HEK293T (cell line): ENCODE data around the gene KRT83.

Experiments used
- ARNT ChIP-seq: fragments of 450-650 bp; IDR thresholded peaks from 2 replicates; pipeline ENCODE4 v1.6.1; 2017; ENCODE audit warnings: mild to moderate bottlenecking
- BHLHE40 ChIP-seq: fragments of 450-650 bp; IDR thresholded peaks from 2 replicates; pipeline ENCODE4 v1.6.1; 2016; ENCODE audit warnings: mild to moderate bottlenecking, moderate library complexity, borderline replicate concordance
- CTBP1 ChIP-seq: fragments of 450-650 bp; IDR thresholded peaks from 2 replicates; pipeline ENCODE4 v1.6.1; 2016; ENCODE audit warnings: borderline replicate concordance
- ELF4 ChIP-seq: fragments of 450-650 bp; IDR thresholded peaks from 2 replicates; pipeline ENCODE4 v1.6.1; 2017; ENCODE audit warnings: antibody characterized with exemption
- FOXA1 ChIP-seq: fragments of 450-650 bp; IDR thresholded peaks from 2 replicates; pipeline ENCODE4 v1.6.1; 2016; ENCODE audit warnings: mild to moderate bottlenecking
- FOXK2 ChIP-seq: fragments of 450-650 bp; IDR thresholded peaks from 2 replicates; pipeline ENCODE4 v1.6.1; 2016; ENCODE audit warnings: mild to moderate bottlenecking
- FOXM1 ChIP-seq: fragments of 450-650 bp; IDR thresholded peaks from 2 replicates; pipeline ENCODE4 v1.6.1; 2017; ENCODE audit warnings: mild to moderate bottlenecking, borderline replicate concordance
- HDGF ChIP-seq: fragments of 450-650 bp; IDR thresholded peaks from 2 replicates; pipeline ENCODE4 v1.6.1; 2017; ENCODE audit warnings: antibody characterized with exemption, borderline replicate concordance
- NFRKB ChIP-seq: fragments of 450-650 bp; IDR thresholded peaks from 2 replicates; pipeline ENCODE4 v1.6.1; 2016; ENCODE audit warnings: mild to moderate bottlenecking, moderate library complexity
- SP1 ChIP-seq: fragments of 450-650 bp; IDR thresholded peaks from 2 replicates; pipeline ENCODE4 v1.6.1; 2017
- SUZ12 ChIP-seq: fragments of 450-650 bp; IDR thresholded peaks from 2 replicates; pipeline ENCODE4 v1.6.1; 2016; ENCODE audit warnings: mild to moderate bottlenecking
- ZNF384 ChIP-seq: fragments of 450-650 bp; IDR thresholded peaks from 2 replicates; pipeline ENCODE4 v1.6.1; 2016

DNA sequence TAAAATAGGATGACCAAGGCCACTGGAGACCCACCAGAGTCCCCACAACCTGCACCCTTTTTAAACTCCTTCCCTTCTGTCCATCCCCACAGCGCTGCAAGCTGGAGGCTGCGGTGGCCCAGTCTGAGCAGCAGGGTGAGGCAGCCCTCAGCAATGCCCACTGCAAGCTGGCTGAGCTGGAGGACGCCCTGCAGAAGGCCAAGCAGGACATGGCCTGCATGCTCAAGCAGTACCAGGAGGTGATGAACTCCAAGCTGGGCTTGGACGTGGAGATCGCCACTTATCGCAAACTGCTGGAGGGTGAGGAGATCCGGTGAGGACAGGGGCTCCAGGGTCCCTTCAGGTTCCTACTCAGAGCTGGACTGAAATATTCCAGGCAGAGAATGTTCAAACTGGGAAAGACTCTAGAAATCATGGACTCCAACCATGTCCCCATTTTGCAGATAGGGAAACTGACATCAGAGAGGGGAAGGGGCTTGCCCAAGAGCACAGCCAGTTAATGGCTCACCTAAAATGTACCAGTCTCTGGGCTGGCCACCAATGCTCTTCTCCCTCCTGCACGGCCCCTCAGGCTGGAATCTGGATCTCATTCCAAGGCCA is 28.9 kb upstream of the KRT83 start:
- TF ChIP-seq FOXA1 = no peak
- no peak for TF ChIP-seq BHLHE40
- TF ChIP-seq HDGF = no peak
- no peak for TF ChIP-seq ZNF384
- TF ChIP-seq NFRKB = no peak
- TF ChIP-seq SP1 = no peak
- no peak for TF ChIP-seq FOXM1
- TF ChIP-seq ELF4 = no peak
- no peak for TF ChIP-seq CTBP1
- TF ChIP-seq ARNT = no peak
- TF ChIP-seq SUZ12 = no peak
- no peak for TF ChIP-seq FOXK2
